Medulla oblongata (tissue), 1 donor: ENCODE results near the gene FMOD.
"Not testable (repeated sequence)": the region's sequence is repeated elsewhere in the genome, so short reads cannot be mapped to it uniquely, and the experiment has no call there.

Experiments
- DNase-seq: peaks from one replicate; pipeline ENCODE4 v3.0.0-alpha.2; 2015; ENCODE audit errors: extremely low spot score

FMOD gene

GRCh38 chr1:203306965-203307541, 43.9 kb downstream of the FMOD start:
- DNase-seq, result no peak

GRCh38 chr1:203306089-203306964, 44.6 kb downstream of the FMOD start:
- DNase-seq, result peak; percentile 92

GRCh38 chr1:203305809-203306088, 45.2 kb downstream of the FMOD start:
- no peak for DNase-seq

- DNase-seq, result peak; percentile 96
Measured at GRCh38 chr1:203304919-203305808, 45.8 kb downstream of the FMOD start, which contains the start of gene BTG2. BTG2 (plus strand) TSS chr1:203305519; CDS start chr1:203305607, 88 bp downstream.

GRCh38 chr1:203304391-203304918, 46.5 kb downstream of the FMOD start:
- peak; percentile 56 for DNase-seq

GRCh38 chr1:203302894-203303293, 48.0 kb downstream of the FMOD start:
- no peak for DNase-seq

GRCh38 chr1:203302456-203302855, 48.5 kb downstream of the FMOD start:
- DNase-seq, result no peak

- DNase-seq, result no peak
Measured at GRCh38 chr1:203301331-203301668, 49.6 kb downstream of the FMOD start.

GRCh38 chr1:203300441-203301330, 50.2 kb downstream of the FMOD start:
- DNase-seq, result no peak

- DNase-seq, result not testable (repeated sequence)
Measured at GRCh38 chr1:203299719-203300429, 51.0 kb downstream of the FMOD start.

- no peak for DNase-seq
Measured at GRCh38 chr1:203299169-203299568, 51.8 kb downstream of the FMOD start.

- DNase-seq, result no peak
Measured at GRCh38 chr1:203296460-203297073, 54.4 kb downstream of the FMOD start.

GRCh38 chr1:203295796-203296195, 55.1 kb downstream of the FMOD start:
- no peak for DNase-seq

GRCh38 chr1:203291201-203292096, 59.5 kb downstream of the FMOD start:
- no peak for DNase-seq
